HG02759 (cell line): Measurements from ENCODE around the gene KRT16.
"Not testable (repeated sequence)": the region's sequence is repeated elsewhere in the genome, so short reads cannot be mapped to it uniquely, and the experiment has no call there.

Experiments
- ATAC-seq: cut with Tn5 transposase; IDR thresholded peaks from one replicate; pipeline ENCODE4 v1.9.1; 2021; ENCODE audit warnings: mild to moderate bottlenecking, moderate library complexity; ENCODE audit not compliant: unreplicated experiment

The KRT16 gene

DNA sequence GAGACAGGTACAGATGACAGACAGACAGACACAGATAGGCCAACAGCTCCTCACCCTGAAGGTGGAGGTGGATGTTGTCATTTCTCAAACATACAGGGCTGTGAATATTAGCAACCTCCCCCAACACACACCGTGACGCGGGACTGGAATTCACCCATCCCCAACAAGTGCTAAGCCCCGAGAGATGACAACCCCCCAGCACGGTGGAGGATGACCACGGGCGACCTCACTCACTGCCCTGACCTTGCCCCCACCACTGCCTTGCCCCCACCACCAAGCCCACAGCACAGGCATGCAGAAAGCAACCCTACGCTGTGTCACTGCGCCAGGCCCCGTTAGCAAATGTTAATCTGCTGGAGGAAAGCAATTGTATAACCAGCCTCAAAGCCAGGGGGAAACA is 16.7 kb upstream of the KRT16 start:
- no peak for ATAC-seq

- ATAC-seq: not testable (repeated sequence)
These were observed 16.2 kb upstream of the KRT16 start for GRCh38 chr17:41628621-41629255.

DNA sequence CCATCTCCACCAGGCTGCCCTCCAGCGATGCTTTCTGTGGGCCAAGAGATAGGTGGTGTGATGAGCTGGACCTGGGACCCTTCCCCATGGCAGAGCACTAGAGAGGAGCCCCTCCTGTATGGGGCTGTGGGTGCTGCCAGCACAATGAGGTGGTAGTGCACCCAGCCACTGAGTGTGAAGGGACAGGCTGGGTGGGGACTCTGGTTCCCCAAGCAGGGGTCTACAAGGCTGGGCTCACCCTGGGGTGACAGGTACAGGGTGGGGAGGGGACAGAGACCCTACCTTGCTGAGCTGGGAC is 15.5 kb upstream of the KRT16 start:
- not testable (repeated sequence) for ATAC-seq

DNA sequence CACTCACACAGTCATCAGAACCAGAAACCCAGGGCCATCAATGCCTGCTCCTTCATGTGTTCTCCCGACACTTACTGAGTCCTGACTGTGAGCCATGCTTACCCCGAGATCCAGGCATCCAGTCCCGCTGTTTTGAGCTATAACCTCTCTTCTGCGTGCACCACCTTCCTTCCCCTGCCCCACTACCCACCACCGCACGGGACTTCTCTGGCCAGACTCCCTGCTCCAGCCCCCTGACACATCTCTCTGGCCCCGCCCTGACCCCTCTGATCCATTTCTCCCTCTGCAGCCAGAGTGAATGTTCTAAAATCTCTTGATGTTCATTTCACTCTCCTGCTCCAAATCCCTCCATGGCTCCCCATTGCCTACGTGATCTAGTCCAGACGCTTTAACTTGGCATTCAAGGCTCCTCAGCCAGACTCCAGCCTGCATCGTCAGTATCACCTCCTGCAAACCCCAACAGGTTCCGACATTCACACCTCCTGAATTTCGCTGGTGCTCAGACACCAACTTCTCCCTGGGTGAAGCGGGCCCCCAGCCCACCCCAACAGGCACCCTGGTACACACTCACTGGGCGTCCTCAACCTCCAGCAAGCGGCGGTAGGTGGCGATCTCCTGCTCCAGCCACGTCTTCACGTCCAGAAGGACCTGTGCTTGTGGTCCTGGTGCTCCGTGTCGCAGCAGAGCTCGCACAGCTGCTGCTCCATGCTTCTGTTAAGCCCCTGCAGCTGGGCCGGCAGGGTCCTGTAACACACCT is 14.9 kb upstream of the KRT16 start:
- no peak for ATAC-seq

- not testable (repeated sequence) for ATAC-seq
These were observed 14.3 kb upstream of the KRT16 start for GRCh38 chr17:41626914-41627295.

DNA sequence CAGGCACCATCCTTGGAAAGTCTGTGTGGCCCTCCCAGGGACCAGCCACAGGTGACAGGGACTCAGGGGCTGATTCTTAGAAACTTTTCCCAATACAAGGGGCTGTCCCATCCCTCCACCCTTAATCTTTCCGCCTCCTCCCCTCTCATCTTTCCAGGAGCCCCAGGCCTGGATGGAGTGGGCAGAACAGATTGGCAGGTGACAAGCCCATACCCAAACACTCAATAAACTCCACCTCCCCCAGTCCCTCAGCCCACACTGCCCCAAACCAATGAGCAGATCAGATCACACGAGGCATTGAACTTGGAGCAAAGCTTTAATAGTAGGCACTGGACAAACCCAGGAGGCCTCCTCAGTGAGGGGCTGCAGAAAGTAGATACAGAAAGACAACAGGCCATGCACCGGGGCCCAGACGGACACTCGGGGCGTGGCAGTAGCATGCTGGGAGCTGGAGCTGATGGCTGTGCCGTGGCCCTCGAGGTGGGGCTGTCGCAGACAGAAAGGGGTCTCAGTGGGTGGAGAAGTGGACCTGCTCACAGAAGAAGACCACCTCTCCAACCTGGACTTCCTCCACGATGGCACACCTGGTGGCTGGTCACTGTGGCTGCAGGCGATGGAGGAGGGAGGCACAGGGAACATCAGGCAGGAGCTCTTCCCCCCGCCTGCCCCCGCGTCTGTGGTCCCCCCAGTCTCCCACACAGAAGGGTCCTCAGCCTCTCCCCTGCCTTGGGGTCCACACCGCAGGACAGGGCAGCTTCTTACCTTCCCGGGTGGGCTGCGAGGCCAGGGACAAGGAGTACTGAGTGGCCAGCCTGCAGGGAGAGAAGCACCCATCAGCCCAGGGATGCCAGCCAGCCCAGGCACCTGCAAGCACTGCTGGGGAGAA is 13.7 kb upstream of the KRT16 start:
- ATAC-seq: not testable (repeated sequence)

- no peak for ATAC-seq
These were observed 13.0 kb upstream of the KRT16 start for GRCh38 chr17:41625602-41626001.

GRCh38 chr17:41624208-41625101 is 11.9 kb upstream of the KRT16 start, which contains the start of gene KRT17:
KRT17 (minus strand) TSS chr17:41624575; CDS start chr17:41624509, 66 bp downstream.
- no peak for ATAC-seq

DNA sequence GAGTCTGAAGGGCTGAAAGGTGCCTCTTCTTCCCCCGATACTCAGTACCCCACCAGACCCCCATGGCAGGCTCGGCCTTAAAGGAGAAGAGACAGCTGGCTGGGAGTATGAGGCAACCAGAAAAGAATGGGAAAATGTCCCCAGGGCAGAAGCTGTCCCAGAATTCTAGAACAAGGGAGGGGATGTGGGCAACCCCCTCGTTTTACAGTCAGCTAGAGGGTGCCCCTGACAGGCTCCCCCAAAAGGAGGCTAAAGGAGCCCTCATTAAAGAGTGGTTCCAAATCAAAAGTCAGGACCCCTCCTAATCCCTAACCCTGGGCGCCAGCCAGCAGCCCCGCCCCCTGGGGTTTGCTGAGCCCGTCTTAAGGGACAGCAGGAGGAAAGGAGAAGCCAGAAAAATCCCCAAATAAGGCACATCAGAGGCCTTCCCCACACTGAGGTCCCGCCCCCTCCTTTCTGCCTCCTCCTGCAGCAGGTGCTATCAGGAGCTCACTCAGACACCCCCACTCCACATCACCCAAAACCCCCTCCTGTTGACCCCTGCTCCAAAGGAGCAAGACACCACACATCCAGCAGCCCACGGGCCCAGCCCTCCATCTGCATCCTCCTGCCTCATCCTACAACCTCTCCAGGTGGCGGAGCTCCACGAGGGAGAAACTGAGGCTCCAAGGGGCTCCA is 10.8 kb upstream of the KRT16 start:
- not testable (repeated sequence) for ATAC-seq

DNA sequence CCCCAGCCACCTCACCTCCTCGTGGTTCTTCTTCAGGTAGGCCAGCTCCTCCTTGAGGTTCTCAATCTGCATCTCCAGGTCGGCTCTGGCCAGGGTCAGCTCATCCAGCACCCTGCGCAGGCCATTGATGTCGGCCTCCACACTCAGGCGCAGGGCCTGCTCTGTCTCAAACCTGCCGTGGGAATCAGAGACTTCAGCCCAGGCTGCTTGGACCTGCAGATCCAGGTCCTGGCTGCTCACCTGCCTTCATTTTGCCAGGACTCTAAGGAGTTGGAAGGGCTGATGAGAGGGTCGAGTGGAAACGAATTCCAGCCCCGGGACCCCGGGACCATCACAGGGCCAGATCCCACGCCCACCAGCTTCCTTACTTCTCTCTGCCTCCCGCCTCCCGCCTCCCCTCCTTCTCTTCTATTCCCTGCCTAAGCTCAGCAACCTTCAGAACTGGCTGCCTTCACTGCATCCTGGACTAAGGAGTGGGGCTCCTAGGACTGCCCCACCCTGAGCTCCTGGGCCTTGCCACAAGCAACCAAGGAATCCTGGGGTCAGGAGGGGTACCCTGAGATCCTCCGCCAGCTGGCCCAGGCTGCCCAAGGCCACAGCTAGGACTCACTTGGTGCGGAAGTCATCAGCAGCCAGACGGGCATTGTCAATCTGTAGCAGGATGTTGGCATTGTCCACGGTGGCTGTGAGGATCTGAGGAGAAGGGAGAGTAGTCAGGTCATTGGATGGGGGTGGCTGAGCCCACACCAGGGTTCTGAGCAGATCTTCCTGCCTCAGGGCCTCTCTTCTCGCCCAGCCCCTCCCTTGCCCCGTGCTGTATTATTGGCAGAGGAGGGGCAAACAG is 10.0 kb upstream of the KRT16 start:
- ATAC-seq: not testable (repeated sequence)

- no peak for ATAC-seq
These were observed 9.3 kb upstream of the KRT16 start for GRCh38 chr17:41621916-41622315.

DNA sequence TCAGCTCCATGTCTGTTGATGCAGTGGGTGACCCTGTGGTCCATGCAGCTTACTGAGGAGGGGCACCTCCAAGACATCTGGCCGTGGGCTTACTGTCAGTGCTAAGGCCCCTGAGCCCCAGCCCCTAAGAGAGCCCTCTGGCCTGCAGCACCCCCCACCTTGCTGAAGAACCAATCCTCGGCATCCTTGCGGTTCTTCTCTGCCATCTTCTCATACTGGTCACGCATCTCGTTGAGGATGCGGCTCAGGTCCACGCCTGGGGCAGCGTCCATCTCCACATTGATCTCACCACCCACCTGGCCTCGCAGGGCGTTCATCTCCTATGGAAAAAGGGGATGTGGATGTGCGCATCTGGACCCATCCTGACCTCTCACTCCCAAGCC is 8.9 kb upstream of the KRT16 start:
- ATAC-seq: not testable (repeated sequence)

- no peak for ATAC-seq
These were observed 8.2 kb upstream of the KRT16 start for GRCh38 chr17:41620583-41621434.

- not testable (repeated sequence) for ATAC-seq
These were observed 7.5 kb upstream of the KRT16 start for GRCh38 chr17:41619927-41620582.

GRCh38 chr17:41619036-41619926 is 6.7 kb upstream of the KRT16 start:
- no peak for ATAC-seq

DNA sequence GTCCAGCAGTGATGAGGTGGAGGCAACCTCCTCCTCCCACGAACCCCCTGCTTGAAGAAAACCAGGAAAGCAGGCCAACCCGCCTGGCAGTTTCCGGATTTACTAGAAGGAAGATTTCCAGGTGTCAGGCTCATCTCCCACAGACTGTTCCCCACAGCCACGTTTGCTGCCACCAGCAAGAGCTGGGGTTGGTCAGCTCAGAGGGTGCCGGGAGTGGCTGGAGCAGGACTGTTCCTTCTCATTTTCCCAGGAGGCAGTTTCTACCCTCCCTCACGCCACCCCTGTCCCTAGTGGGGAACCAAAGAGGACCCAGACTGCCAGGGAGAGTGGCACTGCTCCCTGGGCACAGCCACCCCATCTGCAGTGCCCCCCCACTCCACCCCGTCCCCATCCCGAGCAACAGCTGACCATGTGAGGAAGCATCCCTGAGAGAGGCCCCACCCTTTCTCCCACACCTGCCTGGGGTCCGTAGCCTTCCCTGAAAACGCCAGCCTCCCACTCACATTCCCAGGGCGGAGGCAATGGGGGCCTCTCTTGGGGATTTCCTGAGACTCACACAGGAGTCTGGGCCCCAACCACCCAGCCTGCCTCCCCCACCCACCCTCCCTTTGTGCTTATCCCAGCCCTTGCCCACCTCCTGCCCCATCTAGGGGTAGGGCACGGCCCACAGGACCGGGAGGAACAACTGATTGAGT is 5.9 kb upstream of the KRT16 start:
- no peak for ATAC-seq
